ENCODE data around the gene KCNJ10. TPM values are rescaled to one million over a fixed set of nuclear protein-coding genes. Genes with fewer than 3 reads are reported as not detected.

Gene KCNJ10
- polyA plus RNA-seq, 6 donors from 2014 or later, result not detected

- Mint-ChIP-seq H3K4me3 (no peak overlapping the region), H3K36me3 (no peaks in the 10 kb centered on the region), H3K9me3 (peaks cover 0 to 1% (median 0%) of the 10 kb centered on the region in 7 donors), H3K4me1 (peaks cover 0 to 4% (median 0%) of the 10 kb centered on the region in 3 donors), H3K27me3 (peaks cover 8 to 32% (median 30%) of the 10 kb centered on the region in 3 donors), H3K27ac (peak overlapping the region in 2 of 6 donors; percentile 15 to 56)
- DNase-seq (no peak), ATAC-seq (ENCODE audit: low read depth in 2 of 2) (no peak)
Observed at GRCh38 chr1:160107512-160107911, 37.6 kb upstream of the KCNJ10 start.

- Mint-ChIP-seq H3K4me3 (no peak overlapping the region), H3K36me3 (no peaks in the 10 kb centered on the region), H3K9me3 (peaks cover 0 to 1% (median 0%) of the 10 kb centered on the region in 7 donors), H3K27ac (no peak overlapping the region), H3K27me3 (peaks cover 5 to 25% (median 23%) of the 10 kb centered on the region in 3 donors), H3K4me1 (peaks cover 12 to 16% (median 14%) of the 10 kb centered on the region in 3 donors)
- no peak for DNase-seq
- ATAC-seq (ENCODE audit: low read depth in 2 of 2), result no peak
Observed at GRCh38 chr1:160105155-160105554, 35.2 kb upstream of the KCNJ10 start.

- Mint-ChIP-seq H3K4me3 (no peak overlapping the region), H3K4me1 (peaks cover 16 to 20% (median 19%) of the 10 kb centered on the region in 3 donors), H3K36me3 (no peaks in the 10 kb centered on the region), H3K9me3 (peaks cover 0 to 1% (median 0%) of the 10 kb centered on the region in 7 donors), H3K27ac (peak overlapping the region in 1 of 6 donors; percentile 52), H3K27me3 (peaks cover 5 to 23% (median 22%) of the 10 kb centered on the region in 3 donors)
- DNase-seq (no peak), ATAC-seq (ENCODE audit: low read depth in 2 of 2) (no peak)
Observed at GRCh38 chr1:160104486-160104885, 34.5 kb upstream of the KCNJ10 start.

GRCh38 chr1:160103658-160104408, 33.9 kb upstream of the KCNJ10 start:
- Mint-ChIP-seq H3K4me1 (peaks cover 19 to 26% (median 22%) of the 10 kb centered on the region in 3 donors), H3K36me3 (no peaks in the 10 kb centered on the region), H3K27me3 (peaks cover 3 to 17% (median 15%) of the 10 kb centered on the region in 3 donors), H3K27ac (peak overlapping the region in 1 of 6 donors; percentile 42), H3K4me3 (no peak overlapping the region), H3K9me3 (peaks cover 0 to 1% (median 0%) of the 10 kb centered on the region in 7 donors)
- DNase-seq (no peak), ATAC-seq (ENCODE audit: low read depth in 2 of 2) (no peak)

- DNase-seq (no peak), ATAC-seq (ENCODE audit: low read depth in 2 of 2) (no peak)
- no peaks in the 10 kb centered on the region for H3K36me3 Mint-ChIP-seq
- H3K27ac Mint-ChIP-seq, result peak overlapping the region in 1 of 6 donors; percentile 75
- peaks cover 27 to 37% (median 34%) of the 10 kb centered on the region in 3 donors for H3K4me1 Mint-ChIP-seq
- H3K27me3 Mint-ChIP-seq, result peaks cover 0 to 8% (median 5%) of the 10 kb centered on the region in 3 donors
- H3K9me3 Mint-ChIP-seq, result no peaks in the 10 kb centered on the region
- H3K4me3 Mint-ChIP-seq, result peak overlapping the region in 3 of 8 donors; percentile 6 to 55 (median 51)
Observed at GRCh38 chr1:160101717-160102522, 32.0 kb upstream of the KCNJ10 start.

GRCh38 chr1:160101037-160101716, 31.2 kb upstream of the KCNJ10 start:
- Mint-ChIP-seq H3K4me3 (peak overlapping the region; percentile 33 to 68 (median 56)), H3K27me3 (peaks cover 0 to under 1% (median 0%) of the 10 kb centered on the region in 3 donors)

GRCh38 chr1:160099716-160100375, 29.9 kb upstream of the KCNJ10 start:
- no peak for ATAC-seq (ENCODE audit: low read depth in 2 of 2)
- DNase-seq, result no peak
- Mint-ChIP-seq H3K27me3 (no peaks in the 10 kb centered on the region), H3K27ac (peak overlapping the region in 5 of 6 donors; percentile 72 to 98 (median 93)), H3K4me1 (peaks cover 37 to 57% (median 48%) of the 10 kb centered on the region in 3 donors), H3K36me3 (no peaks in the 10 kb centered on the region), H3K9me3 (no peaks in the 10 kb centered on the region), H3K4me3 (peak overlapping the region; percentile 10 to 90 (median 86))

More at GRCh38 chr1:160101037-160101716, 31.2 kb upstream of the KCNJ10 start:
- Mint-ChIP-seq H3K4me1 (peaks cover 29 to 45% (median 41%) of the 10 kb centered on the region in 3 donors), H3K9me3 (no peaks in the 10 kb centered on the region), H3K36me3 (no peaks in the 10 kb centered on the region), H3K27ac (peak overlapping the region in 5 of 6 donors; percentile 70 to 96 (median 88))
- peak; percentile 13 to 18 for ATAC-seq (ENCODE audit: low read depth in 2 of 2)
- DNase-seq, result peak; percentile 60

GRCh38 chr1:160098852-160099561, 29.0 kb upstream of the KCNJ10 start:
- Mint-ChIP-seq H3K4me1 (peaks cover 40 to 63% (median 48%) of the 10 kb centered on the region in 3 donors), H3K27ac (peak overlapping the region; percentile 88 to 98 (median 95)), H3K9me3 (no peaks in the 10 kb centered on the region), H3K36me3 (no peaks in the 10 kb centered on the region), H3K4me3 (peak overlapping the region; percentile 84 to 90 (median 87)), H3K27me3 (no peaks in the 10 kb centered on the region)
- DNase-seq (peak; percentile 94), ATAC-seq (ENCODE audit: low read depth in 2 of 2) (peak; percentile 79 to 82)

GRCh38 chr1:160097911-160098851, 28.2 kb upstream of the KCNJ10 start, which contains the start of gene IGSF8:
TSS of gene IGSF8 (minus strand) at chr1:160098619. CDS start at chr1:160098472, 147 bp downstream.
- Mint-ChIP-seq H3K4me3 (peak within 1 kb of the TSS; percentile 84 to 96 (median 90)), H3K27ac (peak within 1 kb of the TSS; percentile 88 to 99 (median 95)), H3K4me1 (peaks cover 44 to 64% (median 48%) of the 10 kb centered on the region in 3 donors), H3K9me3 (no peaks in the 10 kb centered on the region), H3K36me3 (no peaks in the 10 kb centered on the region), H3K27me3 (no peaks in the 10 kb centered on the region)
- peak; percentile 59 to 64 for ATAC-seq (ENCODE audit: low read depth in 2 of 2)
- peak; percentile 85 for DNase-seq

- ATAC-seq (ENCODE audit: low read depth in 2 of 2) (no peak), DNase-seq (no peak)
- H3K27me3 Mint-ChIP-seq, result no peaks in the 10 kb centered on the region
- peak overlapping the region; percentile 84 to 96 (median 90) for H3K4me3 Mint-ChIP-seq
- H3K4me1 Mint-ChIP-seq, result peaks cover 46 to 66% (median 52%) of the 10 kb centered on the region in 3 donors
- H3K9me3 Mint-ChIP-seq, result no peaks in the 10 kb centered on the region
- H3K36me3 Mint-ChIP-seq, result peaks cover 0 to 3% of the 10 kb centered on the region in 2 donors
- peak overlapping the region; percentile 88 to 99 (median 92) for H3K27ac Mint-ChIP-seq
Observed at GRCh38 chr1:160097151-160097910, 27.4 kb upstream of the KCNJ10 start.

All from naive B cell (primary cell).